ENCODE results near the gene CCNYL1.
"Not testable (repeated sequence)": the region's sequence is repeated elsewhere in the genome, so short reads cannot be mapped to it uniquely, and the experiment has no call there.

The CCNYL1 gene

DNA sequence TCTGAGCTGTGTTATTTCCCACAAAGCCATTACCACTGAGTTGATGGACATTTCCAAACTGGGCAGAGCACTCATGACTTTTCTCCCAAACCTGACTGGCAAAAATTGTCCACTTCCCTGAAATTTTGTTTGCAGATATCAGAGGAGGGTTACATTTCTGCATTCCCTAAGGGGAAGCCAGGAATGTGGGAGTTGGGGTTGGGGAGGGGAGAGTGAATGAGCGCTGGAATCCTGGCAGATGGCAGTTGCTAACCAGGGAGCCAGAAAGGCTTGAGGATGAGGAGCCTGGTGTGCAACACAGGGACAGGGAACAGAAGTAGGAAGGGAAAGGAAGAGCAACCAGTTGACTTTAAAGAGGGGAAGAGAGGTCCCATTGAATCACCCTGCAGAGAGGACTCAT, 14.0 kb upstream of the CCNYL1 start:
- DNase-seq (ENCODE audit: low read depth) = no peak

DNA sequence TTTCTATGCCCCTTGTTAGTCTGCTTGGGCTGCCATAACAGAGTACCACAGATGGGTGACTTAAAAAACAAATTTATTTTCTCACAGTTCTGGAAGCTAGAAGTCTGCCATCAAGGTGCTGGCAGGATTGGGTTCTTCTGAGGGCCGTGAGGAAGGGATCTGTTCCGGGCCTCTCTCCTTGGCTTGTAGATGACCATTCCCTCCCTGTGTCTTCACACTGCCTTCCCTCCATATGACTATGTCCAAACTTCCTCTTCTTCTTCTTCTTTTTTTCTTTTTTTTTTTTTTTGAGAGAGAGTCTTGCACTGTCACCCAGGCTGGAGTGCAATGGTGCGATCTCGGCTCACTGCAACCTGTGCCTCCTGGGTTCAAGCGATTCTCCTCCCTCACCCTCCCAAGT, 13.1 kb upstream of the CCNYL1 start:
- no peak for DNase-seq (ENCODE audit: low read depth)

DNA sequence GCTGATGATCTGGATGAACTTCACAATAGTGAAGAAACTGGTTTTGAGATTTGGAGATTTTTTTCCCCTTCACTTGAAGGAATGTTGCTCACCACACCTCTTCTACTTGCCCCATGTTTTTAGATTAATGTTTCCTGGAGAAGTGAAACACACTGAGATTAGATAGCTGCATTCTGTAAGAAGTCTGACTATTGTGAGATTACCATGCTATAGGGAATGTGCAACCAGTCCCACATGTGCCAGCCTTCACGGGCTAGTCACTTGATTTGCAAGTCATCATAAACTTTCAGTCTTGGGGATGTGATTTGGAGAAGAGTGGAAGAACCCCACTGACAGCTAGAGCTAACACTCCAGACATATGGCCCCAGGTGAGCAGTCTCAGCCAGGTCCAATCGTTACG, 7.4 kb upstream of the CCNYL1 start:
- no peak for DNase-seq (ENCODE audit: low read depth)

DNA sequence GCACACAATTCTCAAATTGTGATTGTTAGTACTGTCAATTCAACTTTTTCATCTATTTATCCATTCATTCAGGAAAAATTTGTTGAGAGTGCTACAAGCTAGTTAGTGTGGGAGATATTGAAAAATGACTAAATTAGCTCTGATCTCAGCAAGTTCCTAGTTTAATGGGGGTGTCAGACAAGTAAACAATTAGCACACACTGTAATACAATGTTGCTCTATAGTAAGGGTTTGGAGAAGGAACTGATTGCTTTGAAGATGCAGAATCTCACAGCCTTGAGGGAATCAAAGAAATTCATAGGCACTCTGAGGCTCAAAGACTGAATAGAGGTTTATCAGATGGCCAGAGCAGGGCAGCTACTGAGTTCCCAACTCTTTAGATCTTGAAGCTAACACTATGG, 6.8 kb upstream of the CCNYL1 start:
- DNase-seq (ENCODE audit: low read depth) = no peak

DNA sequence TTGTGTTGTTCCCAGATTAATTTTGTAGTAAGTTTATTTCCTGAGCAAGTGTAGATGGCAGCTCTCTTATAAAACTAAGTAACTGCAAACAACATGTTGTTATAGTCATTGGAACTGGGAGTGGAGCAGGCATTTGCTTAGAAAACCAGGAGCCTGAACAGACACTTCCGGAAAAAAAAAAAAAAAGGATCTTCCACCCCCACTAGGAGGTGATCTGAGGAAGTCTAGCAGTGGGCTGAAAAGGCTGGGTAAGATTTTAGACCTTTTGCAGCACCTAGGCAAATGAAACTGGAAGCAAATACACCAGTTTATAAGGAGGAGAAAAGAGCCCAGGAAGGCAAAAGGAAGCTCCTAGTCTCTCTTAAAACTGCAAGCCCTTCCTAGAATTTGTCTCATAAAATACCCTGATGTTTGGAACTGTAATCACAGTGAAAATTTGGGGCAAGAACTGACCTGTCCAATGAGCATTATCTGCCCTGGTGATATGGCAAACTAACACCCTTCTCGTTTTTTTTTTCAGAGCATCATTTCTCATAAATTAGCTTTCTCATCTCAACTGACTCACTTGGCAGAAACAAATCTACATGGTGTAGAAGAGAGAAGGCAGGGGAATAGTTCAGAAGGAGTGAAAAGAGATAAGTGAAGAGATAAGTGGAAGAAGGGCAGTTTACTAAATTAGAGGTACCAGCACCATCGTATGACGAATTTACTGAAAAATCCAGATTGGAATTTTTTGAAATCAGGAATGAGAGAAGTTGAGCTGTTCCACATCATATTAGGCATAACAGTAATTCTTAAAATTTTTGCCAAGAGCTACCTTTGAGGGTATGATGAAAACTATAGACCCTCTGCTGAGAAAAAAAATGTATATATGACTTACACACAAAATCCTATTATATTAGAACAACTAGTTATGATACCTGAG, 4.2 kb upstream of the CCNYL1 start:
- no peak for DNase-seq (ENCODE audit: low read depth)

DNA sequence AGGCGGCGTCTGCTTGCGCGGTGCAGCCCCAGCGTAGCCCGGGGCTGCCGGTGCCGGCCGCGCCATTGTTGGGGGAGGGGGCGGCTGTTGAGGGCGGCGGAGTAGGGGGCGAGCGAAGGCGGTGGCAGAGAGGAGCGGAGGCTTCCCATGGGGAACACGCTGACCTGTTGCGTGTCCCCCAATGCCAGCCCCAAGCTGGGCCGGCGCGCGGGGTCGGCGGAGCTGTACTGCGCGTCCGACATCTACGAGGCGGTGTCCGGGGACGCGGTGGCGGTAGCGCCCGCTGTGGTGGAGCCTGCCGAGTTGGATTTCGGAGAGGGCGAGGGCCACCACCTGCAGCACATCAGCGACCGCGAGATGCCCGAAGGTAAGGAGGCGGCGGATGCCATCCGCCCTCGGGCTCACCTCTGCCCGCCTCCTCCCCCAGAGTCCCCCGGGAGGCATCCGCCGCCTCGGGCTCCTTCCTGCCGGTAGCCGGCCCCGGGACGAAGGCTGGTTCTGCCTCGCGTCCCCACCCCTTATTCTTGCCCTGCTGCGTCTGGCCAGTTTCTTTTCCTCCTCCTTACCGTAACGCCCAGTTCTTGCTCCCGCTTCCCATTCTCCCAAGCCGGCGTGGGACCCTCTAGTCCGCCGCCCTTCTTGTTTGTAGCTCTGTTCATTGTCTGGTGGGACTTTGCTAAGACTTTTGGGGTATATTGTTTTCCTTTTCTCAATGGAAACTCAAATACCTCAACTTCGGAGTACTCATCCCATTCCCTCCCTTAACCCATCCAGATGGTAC, 500 bp downstream of the CCNYL1 start:
- DNase-seq (ENCODE audit: low read depth) = peak; percentile 30

DNA sequence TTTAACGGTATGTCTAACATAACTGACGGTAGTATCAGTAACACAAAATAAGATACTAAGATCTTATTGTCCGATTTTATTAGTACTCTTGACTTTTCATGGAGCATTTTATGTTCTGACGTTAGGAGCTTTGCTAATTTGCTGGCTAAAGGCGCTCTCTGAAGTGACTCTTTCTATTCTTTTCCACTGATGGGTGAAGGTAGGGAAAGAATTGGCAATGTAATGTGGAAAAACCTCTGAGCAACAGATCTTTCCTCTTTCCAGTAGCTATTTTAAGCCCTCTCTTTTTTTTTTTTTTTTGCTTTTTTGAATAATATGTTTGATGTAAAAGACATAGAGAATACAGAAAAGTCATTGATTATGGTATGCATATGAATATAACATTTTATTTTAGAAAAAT, 4.6 kb downstream of the CCNYL1 start:
- no peak for DNase-seq (ENCODE audit: low read depth)

DNA sequence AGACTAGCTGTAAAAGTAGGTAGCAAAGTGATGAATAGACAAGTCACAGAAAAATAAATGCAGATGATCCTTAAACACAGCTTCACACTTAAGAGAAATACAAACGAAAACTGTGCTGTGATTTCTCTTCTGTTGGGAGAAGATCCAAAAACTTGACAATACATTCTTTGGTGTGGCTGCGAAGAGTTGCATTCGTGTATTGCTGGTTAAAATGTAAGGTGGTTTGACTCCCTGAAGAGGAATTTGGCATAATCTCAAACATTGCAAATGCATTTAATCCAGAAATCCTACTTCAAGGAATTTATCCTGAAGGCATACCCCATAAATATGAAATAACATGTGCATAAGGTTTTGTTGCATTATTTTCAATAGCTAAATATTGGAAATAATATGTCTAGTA, 7.1 kb downstream of the CCNYL1 start:
- DNase-seq (ENCODE audit: low read depth) = no peak

DNA sequence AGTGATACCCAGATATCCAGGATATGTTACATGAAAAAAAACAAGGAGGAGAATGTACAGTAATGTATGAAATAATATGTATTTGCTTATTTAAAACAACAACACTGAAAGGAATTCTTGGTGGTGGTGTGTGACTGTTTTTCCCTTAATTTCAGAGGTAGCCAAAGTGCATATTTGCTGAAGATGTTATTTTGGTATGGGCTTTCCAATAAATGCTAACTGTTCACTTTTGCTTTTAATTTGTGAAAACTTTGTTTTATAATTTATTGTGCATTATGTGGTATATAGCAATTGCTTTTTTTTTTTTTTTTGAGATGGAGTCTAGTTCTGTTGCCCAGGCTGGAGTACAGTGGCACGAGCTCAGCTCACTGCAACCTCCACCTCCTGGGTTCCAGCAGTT, 7.6 kb downstream of the CCNYL1 start:
- DNase-seq (ENCODE audit: low read depth) = no peak

DNA sequence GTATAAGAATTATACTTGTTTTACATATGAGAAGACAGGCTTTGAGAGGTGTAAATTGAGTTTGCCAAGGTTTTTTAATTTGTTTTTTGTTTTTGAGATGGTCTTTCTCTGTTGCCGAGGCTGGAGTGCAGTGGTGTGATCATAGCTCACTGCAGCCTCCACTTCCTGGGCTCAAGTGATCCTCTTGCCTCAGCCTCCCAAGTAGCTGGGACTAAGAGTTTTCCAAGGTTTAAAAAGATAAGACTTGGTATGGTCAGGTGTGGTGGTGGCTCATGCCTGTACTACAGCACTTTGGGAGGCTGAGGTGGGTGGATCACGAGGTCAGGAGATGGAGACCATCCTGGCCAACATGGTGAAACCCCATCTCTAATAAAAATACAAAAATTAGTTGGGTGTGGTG, 8.2 kb downstream of the CCNYL1 start:
- DNase-seq (ENCODE audit: low read depth) = not testable (repeated sequence)

DNA sequence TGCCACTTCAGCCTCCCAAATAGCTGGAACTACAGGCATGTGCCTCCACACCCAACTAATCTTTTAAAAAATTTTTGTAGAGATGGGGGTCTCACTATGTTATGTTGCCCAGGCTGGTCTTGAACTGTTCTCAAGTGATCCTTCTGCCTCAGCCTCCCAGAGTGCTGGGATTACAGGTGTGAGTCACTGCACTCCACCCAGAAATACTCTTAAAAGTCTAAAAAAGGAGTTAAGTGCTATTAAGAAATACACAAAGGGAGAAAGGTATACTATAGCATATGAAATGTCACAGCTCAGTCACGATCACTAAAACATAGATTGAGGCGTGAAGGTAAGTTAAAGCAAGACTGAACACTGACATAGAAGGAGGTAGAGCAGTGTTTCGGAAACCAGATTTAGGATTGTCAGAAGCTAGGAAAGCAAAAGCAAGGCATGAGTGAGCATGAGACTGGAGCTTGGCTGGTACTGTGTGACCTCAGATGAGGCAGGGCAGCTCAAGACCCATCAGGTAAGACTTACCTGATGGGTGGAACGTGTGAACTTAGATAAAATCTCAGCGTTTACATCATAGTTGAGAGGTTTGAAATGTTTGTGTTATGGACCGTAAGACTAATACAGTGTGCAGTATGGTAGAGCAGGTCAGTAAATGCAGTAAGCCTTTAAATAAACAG, 9.2 kb downstream of the CCNYL1 start:
- DNase-seq (ENCODE audit: low read depth) = no peak

DNA sequence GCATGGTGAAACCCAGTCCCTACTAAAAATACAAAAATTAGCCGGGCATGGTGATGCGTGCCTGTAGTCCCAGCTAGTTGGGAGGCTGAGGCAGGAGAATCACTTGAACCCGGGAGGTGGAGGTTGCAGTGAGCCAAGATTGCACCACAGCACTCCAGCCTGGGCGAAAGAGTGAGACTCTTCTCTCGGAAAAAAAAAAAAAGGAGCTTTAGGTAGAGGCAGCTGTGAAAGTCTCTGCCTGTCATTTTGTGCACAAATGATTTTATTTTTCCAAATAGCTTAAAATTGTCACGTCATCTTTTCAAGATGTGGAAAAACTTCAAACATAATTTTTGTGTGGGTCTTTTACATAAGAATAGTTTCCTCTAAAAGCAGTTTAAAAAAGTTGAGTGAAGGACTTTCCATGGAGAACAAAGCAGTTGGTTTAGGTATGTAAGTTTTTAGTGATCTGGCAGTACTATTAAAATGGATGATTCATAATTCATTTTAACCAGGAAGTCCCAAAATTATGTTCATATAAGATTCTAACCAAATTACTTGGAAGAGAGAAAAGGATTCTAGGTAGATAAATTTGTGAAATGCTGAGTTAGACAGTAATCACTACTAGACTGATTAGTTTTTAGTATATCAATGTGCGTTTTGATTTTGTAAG, 11.5 kb downstream of the CCNYL1 start:
- DNase-seq (ENCODE audit: low read depth) = no peak

DNA sequence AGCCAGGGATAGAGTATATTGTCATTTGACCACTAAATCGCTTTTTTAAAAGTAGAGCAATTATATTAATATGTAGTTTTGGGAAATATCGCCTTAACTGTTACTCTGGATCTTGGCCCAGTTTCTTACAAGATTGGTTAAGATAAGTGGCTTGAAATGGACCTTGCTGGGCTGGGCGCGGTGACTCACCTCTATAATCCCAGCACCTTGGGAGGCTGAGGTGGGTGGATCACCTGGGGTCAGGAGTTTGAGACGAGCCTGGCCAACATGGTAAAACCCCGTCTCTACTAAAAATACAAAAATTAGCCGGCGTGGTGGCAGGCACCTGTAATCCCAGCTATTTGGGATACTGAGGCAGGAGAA, 12.0 kb downstream of the CCNYL1 start:
- not testable (repeated sequence) for DNase-seq (ENCODE audit: low read depth)

DNA sequence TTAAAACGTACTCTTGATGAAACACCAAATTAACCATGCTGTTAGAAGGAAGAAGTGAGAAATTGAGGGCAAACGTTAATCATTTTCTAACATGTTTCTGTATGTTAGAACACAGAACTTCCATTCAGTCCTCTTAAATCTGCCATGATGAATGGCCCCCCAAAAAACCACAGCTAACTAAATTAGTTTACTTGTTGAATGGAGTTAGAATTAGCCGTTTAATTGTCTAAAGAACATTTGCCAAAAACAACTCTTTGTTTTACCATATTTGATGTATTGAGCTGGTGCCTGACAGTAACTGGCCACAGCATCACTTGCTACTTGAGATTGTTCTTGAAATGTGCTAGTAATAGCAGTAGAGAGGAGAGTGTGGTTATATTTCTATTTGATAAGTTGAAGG, 12.7 kb downstream of the CCNYL1 start:
- DNase-seq (ENCODE audit: low read depth) = no peak

DNA sequence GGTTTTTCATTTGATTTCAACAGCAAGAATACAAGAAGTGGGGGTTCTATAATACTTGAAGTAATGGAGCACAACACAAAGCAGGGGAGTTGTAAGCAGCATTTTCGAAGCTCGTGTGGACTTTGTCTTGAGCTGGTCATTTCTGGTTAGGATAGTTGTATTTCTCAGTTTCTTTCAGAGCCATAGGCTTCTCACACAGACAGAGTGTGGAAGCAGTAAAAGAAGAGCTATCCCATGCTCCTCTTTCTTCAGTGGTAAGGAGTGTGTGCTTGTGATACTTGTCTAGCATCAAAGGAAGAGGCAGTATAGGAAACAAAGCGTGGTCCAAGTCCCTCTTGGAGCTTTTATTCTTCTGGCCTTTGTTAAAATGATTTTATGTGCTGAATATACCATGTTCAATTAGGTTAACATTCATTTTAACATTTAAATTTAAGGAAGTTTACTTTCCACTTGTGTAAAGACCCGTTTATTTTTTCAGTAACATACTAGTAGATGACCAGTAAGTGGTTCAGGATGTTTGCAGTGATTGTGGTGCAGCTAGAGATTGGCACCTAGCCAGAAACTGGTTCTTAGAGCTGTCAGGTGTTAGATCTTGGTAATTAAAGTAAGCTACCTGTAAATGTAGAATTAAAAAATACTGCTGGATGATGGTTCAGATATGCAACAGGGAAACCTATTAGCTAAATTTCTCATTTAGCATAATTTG, 14.6 kb downstream of the CCNYL1 start:
- DNase-seq (ENCODE audit: low read depth) = no peak

DNA sequence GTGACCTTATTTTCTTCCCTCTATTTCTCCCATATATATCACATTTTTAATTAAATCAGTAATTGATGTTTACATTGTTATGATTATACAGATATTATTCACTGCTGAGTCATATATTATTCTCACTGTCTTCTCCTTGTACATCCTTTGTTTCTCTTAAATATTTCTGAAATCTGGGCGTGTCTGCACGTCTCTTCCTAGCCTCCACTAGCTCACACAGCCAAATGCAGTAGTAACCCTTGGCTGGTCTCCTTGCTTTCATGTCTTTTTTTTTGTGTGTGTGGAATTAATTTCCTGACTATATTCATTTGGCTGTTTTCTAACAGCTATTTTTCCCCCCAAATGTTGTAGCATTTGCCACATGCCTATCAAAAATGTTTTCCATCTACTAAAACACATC, 15.8 kb downstream of the CCNYL1 start:
- no peak for DNase-seq (ENCODE audit: low read depth)

DNA sequence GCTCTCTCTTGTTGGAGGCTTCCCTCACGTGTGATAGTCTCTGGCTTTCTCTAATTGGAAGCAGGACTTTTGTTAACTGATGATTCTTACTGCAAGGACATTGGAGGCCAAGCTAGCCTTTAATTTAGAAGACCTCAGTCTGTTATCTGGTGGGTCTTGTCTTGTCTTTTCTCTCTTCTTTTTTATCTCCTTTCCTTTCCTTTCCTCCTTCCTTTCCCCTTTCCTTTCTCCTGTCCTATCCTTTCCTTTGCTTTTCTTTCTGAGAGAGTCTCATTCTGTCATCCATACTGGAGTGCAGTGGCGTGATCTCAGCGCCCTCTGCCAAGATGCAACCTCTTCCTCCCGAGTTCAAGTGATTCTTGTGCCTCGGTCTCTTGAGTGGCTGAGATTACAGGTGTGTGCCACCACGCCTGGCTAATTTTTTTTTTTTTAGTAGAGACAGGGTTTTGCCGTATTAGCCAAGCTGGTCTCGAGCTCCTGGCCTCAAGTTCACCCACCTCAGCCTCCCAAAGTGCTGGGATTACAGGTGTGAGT, 18.1 kb downstream of the CCNYL1 start:
- DNase-seq (ENCODE audit: low read depth) = no peak

DNA sequence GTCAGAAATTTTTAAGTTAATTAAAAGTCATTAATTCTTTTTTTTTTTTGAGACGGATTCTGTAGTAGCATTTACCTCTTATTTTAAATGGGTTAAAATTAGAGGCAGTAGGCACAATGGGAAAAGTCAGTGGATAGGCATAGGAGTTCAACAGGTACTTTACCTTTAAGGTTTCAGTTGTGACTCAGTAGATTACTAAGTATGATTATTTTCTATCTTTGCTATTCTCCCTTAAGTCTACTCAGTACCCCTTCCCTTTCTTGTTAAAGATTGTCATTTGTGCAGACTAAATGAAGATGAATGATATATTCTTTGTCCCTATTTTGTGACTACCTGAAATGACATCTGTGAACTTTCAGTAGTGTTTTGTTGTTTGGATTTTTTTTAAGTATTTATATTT, 19.7 kb downstream of the CCNYL1 start:
- DNase-seq (ENCODE audit: low read depth) = no peak

DNA sequence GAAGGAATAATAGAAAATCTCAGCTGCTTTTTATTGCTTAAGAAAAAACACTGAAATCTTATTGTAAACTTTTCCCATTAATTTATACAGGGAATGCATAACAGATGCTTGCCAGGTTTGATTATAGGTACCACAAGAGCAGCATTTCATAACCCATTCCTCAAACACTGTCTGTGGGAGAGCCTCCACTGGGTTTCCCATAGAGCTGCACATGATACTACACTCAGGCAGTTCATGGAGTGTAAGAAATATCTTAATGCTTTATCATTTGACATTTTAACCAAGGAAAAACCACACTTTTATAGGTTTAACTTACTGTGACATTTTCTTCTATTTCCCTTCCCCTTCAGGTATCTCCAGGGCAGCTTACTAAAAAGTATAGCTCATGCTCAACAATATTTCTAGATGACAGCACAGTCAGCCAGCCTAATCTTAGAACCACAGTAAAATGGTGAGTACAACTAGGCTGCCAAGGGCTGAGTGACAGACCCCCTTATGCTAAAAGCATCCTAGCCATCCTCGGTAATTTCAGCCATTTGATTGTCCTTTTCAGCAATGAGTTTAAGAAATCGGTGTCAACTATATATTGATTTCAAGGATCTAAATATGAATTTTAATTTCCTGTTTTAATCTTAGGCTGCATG, 22.3 kb downstream of the CCNYL1 start:
- no peak for DNase-seq (ENCODE audit: low read depth)

DNA sequence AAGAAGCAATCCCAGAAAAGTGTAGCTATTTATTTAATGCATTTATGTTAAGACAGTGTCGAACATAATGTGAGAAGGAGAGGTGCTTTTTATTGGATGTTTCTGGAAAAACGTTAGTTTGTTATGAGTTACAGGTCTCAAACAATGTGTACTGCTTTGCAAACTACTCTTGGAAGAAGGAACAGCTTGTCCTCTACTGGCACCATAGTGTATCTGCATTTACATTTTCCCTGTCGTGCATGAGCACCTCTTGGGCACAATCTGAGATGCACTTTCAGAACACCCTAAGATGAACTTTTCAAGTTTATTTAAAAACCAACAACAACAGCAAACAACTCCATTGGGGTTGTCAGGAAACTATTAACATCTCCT, 22.8 kb downstream of the CCNYL1 start:
- DNase-seq (ENCODE audit: low read depth) = no peak
